Omental fat pad (tissue), 4 donors: Measurements from ENCODE around the gene IL2RA. TPM values are rescaled to one million over a fixed set of nuclear protein-coding genes. Genes with fewer than 3 reads are reported as not detected.

ENCODE experiments used
- ATAC-seq: fragments of 150-250 bp; one replicate; pipeline ENCODE4 v1.9.1; 2016; ENCODE audit warnings: mild to moderate bottlenecking, moderate library complexity; ENCODE audit not compliant: low FRiP score
- DNase-seq: peaks from one replicate; pipeline ENCODE4 v3.0.0-alpha.2; 2019; ENCODE audit warnings: low spot score
- total RNA-seq, 4 donors: library from RNA; depleted of rRNA; stranded (reverse); fragments of >200 nt; gene quantifications; one replicate each; pipeline ENCODE4 v1.1.0, GENCODE V29; 2016
- TF ChIP-seq, protein P1 (sequence below), 3 donors: fragments of 450-650 bp; IDR thresholded peaks; one replicate each; pipeline ENCODE4 v1.5.1; 2016 to 2017; ENCODE audit warnings: antibody characterized with exemption in 3 of 3, mild to moderate bottlenecking in 3 of 3, moderate library complexity in 2 of 3

The IL2RA gene
- total RNA-seq, 4 donors from 2014 or later, result 0.69 to 25.0 (median 7.1) TPM

DNA sequence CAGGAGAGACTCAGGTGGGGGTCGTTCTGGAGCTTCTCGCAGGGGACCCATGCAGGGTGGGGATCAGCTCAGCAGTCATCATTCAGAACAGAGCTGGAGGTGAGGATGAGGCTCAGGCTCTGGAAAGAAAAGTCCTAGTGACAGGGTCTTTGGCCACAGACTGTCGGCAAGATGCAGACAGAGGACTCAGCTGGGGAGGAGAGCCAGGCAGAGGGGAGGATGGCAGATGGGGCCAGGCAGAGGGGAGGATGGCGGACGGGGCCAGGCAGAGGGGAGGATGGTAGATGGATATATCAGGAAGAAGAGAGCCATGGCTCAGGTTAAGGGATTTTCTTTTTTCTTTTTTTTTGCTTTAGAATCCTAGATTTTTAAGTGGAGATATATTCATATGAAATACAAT lies 77.1 kb downstream of the IL2RA start:
- DNase-seq, result no peak
- ATAC-seq, result no peak

DNA sequence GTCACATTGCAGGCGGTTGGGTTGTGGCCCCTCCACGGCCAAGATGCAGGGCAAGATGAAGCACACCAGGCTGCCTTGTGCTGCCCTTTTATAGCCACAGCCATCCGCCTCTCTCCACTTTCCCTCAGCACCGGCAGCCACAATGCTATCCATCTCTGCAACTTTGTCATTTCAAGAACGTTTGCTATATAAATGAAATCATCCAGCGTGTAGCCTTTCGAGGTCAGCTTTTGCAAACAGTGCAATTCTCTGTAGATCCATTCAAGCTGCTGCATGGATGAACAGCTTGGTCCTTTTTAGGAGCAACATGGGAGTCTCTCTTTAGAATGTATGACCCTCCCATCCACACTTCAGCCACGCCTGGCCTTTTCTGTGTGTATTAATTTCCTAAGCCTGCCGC lies 78.4 kb downstream of the IL2RA start:
- ATAC-seq (no peak), DNase-seq (no peak)
- TF ChIP-seq, protein P1, sequence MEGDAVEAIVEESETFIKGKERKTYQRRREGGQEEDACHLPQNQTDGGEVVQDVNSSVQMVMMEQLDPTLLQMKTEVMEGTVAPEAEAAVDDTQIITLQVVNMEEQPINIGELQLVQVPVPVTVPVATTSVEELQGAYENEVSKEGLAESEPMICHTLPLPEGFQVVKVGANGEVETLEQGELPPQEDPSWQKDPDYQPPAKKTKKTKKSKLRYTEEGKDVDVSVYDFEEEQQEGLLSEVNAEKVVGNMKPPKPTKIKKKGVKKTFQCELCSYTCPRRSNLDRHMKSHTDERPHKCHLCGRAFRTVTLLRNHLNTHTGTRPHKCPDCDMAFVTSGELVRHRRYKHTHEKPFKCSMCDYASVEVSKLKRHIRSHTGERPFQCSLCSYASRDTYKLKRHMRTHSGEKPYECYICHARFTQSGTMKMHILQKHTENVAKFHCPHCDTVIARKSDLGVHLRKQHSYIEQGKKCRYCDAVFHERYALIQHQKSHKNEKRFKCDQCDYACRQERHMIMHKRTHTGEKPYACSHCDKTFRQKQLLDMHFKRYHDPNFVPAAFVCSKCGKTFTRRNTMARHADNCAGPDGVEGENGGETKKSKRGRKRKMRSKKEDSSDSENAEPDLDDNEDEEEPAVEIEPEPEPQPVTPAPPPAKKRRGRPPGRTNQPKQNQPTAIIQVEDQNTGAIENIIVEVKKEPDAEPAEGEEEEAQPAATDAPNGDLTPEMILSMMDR (IDR thresholded peaks at IDR 0.05), result no peak

More for the DNA sequence above, 77.1 kb downstream of the IL2RA start:
- TF ChIP-seq, protein P1 (IDR thresholded peaks at IDR 0.05), result no peak

DNA sequence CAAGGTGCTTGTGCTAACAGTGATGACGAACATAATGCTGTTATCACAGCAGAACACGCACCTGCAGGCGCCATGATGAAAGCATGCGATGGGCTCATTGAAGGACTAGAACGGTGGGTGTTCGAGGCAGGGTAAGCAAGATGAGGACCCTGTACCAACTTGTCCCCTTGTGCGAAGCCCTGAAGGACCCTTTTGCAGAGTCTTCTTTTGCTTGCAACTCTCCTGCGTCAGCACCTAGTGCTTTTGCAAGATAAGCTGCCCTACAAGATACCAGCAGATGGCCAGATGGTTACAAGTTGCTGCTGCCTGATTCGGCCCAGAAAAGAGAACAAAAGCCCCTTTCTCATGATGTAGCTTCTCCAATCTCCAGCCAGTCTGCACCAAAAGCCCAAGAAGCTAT lies 80.6 kb downstream of the IL2RA start:
- ATAC-seq, result no peak
- TF ChIP-seq, protein P1 (IDR thresholded peaks at IDR 0.05), result no peak
- no peak for DNase-seq

DNA sequence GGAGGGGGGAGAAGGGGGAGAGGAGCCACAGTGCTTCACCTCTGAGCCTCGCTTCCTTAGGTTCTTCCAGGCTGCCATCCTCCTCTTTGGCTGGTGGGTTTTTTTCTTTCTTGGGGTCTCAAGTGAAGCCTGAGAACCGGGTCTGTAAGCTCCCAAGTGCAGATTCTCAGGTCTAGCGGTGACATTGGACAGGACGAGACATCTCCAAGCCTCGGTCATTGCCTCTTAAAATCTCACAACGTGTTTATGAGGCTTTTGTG lies 84.0 kb downstream of the IL2RA start:
- ATAC-seq (no peak), DNase-seq (no peak)
- TF ChIP-seq, protein P1 (IDR thresholded peaks at IDR 0.05), result no peak

DNA sequence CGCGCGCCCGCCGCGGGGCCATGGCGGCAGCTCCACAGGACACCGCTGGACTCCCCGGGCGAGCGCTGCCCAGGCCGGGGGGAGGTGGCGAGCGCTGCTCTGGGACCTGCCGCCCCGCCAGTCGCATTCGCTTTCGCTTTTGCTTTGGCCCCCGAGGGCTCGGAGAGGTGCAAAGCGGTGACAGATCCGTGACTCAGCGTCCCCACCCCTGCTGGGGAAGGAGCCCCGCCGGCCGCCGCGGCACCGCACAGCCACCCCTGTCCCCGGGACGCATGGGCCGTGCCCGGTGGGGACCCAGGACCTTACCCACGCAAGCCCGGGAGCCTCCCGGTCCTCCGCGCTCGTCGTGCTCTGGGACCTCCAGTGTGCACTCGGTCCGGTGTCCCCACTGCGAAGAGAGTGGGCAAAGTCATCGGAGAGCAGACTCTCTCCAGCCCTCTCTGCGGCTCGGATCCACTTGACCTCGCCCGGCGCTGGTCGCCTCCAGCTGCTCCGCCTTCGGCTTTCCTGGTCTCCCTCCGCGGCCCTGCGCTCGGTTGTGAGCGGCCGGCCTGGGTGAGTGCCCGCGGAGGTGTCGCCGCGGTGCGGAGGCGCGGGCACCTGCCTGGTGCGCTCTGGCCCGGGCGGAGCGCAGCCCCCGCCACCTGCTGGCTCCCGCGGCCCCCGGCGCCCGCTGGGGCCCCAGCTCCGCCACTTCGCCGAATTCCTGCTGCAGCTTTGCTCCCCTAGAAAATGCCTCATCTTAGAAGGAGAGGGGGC lies 84.5 kb downstream of the IL2RA start, which contains the start of gene IL15RA:
IL15RA (minus strand) TSS at position 73 of the 759 bp plus-strand sequence; CDS start at position 22, 51 bp downstream.
- peak; percentile 60 for DNase-seq
- TF ChIP-seq, protein P1 (IDR thresholded peaks at IDR 0.05), result no peak
- ATAC-seq, result peak; percentile 90

DNA sequence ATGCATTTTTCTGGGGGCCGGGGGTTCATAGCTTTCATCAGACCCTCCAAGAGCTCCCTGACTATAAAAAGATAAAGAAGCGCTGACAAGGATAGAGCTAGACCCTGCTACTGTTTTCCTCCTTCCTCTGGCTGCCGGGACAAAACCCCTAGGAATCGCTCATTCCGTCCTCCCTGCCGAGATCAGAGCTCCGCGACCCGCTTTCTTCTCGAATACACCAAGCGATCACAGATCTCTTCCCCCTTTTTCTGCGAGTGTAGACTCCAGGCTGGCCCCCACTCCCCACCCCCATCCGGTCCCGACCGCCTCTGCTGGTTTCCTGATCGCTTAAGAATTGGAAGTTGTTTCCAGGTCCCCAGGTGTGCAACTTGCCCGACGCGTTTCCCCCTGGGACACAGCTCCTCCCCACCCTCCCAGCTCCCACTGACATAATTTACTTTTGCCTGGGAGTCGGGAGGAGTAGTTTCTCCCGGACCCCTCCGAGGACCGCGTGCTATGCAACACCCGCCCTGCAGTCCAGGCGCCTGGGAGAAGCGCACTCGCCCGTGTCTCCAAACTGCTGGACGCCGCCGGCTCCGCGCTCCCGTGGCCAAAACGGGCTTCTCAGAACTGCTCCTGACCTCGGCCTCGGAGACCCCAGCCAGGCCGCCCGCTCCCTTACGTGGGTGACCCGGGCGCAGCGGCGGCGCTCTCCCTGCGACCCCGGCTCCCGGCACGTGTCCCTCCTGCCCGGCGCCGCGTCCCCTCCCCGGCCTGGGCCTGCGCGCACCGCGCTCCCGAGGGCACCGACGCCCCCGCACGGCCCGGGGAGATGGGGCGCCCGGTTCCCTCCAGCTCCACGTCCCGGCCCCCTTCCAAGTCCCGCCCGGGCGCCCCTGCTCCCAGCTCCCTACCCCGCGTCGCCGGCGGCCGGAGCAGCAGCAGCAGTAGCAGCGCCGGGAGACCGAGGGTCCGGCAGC lies 85.4 kb downstream of the IL2RA start:
- ATAC-seq (peak; percentile 52), DNase-seq (no peak)
- TF ChIP-seq, protein P1 (IDR thresholded peaks at IDR 0.05), result no peak
